GM19372 (cell line): Measurements from ENCODE around the gene XPOT.
"Not testable (repeated sequence)": the region's sequence is repeated elsewhere in the genome, so short reads cannot be mapped to it uniquely, and the experiment has no call there.

ENCODE experiments used
- ATAC-seq: cut with Tn5 transposase; IDR thresholded peaks from one replicate; pipeline ENCODE4 v1.9.1; 2021; ENCODE audit warnings: mild to moderate bottlenecking, low read depth, moderate library complexity; ENCODE audit not compliant: unreplicated experiment

The XPOT gene, protein sequence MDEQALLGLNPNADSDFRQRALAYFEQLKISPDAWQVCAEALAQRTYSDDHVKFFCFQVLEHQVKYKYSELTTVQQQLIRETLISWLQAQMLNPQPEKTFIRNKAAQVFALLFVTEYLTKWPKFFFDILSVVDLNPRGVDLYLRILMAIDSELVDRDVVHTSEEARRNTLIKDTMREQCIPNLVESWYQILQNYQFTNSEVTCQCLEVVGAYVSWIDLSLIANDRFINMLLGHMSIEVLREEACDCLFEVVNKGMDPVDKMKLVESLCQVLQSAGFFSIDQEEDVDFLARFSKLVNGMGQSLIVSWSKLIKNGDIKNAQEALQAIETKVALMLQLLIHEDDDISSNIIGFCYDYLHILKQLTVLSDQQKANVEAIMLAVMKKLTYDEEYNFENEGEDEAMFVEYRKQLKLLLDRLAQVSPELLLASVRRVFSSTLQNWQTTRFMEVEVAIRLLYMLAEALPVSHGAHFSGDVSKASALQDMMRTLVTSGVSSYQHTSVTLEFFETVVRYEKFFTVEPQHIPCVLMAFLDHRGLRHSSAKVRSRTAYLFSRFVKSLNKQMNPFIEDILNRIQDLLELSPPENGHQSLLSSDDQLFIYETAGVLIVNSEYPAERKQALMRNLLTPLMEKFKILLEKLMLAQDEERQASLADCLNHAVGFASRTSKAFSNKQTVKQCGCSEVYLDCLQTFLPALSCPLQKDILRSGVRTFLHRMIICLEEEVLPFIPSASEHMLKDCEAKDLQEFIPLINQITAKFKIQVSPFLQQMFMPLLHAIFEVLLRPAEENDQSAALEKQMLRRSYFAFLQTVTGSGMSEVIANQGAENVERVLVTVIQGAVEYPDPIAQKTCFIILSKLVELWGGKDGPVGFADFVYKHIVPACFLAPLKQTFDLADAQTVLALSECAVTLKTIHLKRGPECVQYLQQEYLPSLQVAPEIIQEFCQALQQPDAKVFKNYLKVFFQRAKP

DNA sequence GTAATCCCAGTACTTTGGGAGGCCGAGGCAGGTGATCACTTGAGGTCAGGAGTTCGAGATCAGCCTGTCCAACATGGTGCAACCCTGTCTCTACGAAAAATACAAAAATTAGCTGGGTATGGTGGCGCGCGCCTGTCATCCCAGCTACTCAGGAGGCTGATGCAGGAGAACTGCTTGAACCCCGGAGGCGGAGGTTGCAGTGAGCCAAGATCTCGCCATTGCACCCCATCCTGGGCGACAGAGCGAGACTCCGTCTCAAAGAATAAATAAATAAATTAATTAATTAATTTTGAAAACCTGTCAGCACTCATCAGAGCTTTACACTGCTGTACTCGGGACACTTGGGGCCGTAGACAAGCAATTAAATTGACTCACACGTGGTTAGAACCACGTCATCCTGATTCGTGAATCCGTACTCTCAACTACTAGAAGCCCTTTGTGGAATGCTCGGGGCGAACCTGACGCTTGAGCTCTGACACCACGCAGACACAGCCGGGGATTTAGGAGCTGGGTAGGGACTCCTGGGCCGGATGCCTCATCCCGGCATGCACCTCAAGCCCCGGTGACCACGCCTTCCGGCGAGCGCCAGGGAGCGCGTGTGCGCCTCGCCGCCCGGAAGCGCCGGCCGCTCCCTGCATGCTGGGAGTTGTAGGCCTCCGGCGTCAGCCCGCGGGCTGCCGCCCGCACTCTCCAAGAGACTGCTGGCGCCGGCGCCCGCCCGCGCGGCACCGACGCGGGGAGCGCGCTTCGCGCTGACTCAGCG is at the start of gene XPOT:
TSS of gene XPOT (plus strand) at position 686 of the 763 bp plus-strand sequence. CDS start 5,644 bp downstream, outside the sequence.
- peak; percentile 96 for ATAC-seq

DNA sequence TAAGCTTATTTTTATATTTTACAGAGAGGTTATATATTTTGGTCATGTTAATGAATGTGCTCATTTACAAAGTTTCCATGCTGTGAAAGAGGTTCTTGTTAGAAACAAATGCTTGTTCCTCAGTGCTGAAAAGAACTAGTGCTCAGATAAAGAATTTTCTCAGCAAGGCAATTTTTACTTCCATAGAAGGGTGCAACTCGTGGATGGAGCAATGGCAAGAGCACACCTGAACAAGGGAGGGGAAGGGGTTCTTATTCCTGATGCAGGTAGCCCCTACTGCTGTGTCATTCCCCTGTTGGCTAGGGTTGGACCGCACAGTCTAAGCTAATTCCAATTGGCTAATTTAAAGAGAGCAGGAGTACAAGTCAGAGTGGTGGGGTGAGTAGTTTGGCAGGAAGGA is 48.0 kb upstream of the XPOT start:
- ATAC-seq = not testable (repeated sequence)

DNA sequence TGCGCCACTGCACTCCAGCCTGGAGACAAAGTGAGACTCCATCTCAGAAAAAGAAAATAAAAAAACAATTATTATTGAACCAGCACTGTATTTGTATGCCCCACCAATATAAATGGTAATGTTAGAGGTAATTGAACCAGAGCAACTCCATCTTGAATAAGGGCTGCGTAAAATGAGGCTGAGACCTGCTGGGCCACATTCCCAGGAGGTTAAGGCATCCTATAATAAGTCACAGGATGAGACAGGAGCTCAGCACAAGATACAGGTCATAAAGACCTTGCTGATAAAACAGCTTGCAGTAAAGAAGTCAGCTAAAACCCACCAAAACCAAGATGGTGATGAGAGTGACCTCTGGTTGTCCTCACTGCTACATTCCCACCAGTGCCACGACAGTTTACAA is 43.0 kb upstream of the XPOT start:
- ATAC-seq = not testable (repeated sequence)

DNA sequence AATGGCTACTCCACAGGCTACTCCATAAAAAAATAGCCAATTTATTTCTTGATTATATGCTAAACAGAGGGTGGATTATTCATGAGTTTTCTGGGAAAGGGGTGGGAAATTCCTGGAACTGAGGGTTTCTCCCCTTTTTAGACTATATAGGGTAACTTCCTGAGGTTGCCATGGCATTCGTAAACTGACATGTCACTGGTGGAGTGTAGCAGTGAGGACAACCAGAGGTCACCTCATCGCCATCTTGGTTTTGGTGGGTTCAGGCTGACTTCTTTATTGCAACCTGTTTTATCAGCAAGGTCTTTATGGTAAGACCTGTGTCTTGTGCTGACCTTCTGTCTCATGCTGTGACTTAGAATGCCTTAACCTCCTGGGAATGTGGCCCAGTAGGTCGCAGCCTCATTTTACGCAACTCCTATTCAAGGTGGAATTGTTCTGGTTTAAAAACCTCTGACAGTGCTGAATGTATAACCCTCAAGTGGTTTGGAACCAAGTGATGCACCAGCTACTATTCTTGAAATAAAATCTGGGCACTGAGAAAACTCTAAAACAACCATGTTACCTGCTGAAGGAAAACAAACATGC is 41.4 kb upstream of the XPOT start:
- ATAC-seq = no peak

DNA sequence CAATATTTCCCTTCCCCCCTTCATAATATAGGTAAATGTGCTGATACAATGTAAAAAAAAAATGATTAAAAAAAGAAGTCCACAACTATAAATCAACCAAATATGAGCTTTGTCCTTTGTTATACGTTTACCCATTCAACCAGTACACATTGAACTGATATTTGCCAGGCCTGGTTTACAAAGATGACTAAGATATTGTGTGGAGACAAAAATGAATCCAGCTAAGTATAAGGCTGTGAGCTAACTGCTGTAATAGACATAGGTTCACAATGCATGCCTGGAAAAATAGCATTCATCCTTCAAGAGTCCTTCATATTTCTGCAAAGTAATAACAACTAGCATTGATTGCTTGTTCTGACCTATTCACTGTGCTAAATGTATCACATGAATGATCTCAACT is 20.5 kb upstream of the XPOT start:
- no peak for ATAC-seq

DNA sequence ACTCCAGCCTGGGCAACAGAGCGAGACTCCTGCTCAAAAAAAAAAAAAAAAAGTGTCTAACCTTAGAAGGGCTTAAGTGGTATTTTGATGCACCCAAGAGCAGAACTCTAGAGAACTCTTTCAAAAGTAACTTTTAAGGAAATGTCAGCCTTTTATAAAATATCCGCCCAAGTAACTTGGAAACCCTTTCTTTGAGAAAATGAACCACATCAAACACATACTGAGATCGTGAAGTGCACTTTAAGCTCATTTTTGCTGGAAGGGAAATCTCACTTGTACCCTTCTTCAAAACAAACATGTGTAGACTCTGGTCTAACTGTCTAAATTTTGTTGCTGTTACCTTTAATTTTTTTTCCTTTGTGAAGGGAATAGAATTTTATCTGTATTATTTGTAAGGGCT is 19.2 kb upstream of the XPOT start:
- ATAC-seq = no peak

DNA sequence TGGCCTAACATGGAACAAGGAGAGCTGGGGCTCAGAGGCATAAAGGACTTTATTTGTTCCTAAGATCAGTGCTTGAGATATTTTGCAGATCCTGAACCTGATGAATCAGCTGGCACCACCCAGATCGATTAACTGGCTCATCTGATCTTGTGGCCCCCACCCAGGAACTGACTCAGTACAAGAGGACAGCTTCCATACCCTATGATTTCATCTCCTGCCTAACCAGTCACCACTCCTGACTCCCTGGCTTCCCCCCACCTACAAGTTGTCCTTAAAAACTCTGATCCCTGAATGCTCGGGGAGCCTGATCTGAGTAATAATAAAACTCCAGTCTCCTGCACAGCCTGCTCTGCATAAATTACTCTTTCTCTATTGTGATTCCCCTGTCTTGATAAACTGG is 18.7 kb upstream of the XPOT start:
- ATAC-seq = no peak

DNA sequence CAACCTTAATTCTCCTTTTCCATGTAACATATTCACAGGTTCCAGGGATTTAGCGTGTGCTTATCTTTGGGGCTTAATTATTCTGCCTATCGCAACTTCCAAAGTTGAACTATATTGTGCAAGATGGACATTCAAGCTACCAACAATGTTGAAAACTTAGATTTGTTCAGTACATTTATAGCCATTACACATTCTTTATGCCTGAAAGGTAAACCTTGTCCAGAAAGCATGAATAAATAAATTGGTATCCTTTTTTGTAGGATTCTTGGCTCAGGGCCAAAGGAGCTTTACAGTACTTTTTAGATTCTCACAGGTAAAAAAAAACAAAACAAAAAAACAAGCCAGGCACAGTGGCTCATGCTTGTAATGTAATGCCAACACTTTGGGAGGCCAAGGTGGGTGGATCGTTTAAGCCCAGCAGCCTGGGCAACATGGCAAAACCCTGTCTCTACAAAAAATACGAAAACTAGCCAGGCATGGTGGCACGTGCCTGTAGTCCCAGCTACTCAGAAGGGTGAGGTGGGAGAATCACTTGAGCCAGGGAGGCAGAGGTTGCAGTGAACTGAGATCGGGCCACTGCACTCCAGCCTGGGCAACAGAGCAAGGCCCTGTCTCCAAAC is 16.9 kb upstream of the XPOT start:
- ATAC-seq = no peak

DNA sequence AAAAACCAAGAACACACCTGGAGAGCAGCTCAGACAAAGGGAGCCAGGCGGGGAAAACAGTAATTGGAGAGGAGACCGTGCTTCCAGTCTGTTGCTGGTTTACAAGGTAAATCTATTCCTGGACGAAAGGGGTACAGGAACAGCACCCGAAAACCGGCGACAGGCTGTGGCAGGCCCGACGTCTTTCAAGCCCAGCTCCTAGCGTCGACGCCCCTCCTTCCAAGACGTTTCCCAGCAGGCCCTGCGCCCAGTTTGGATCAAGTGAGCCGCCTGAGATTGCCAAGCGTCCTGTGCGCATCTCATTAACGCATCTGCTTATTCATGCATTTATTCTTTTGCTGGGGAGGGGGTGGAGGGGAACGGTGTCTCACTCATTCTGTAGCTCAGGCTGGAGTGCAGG is 15.0 kb upstream of the XPOT start:
- no peak for ATAC-seq

DNA sequence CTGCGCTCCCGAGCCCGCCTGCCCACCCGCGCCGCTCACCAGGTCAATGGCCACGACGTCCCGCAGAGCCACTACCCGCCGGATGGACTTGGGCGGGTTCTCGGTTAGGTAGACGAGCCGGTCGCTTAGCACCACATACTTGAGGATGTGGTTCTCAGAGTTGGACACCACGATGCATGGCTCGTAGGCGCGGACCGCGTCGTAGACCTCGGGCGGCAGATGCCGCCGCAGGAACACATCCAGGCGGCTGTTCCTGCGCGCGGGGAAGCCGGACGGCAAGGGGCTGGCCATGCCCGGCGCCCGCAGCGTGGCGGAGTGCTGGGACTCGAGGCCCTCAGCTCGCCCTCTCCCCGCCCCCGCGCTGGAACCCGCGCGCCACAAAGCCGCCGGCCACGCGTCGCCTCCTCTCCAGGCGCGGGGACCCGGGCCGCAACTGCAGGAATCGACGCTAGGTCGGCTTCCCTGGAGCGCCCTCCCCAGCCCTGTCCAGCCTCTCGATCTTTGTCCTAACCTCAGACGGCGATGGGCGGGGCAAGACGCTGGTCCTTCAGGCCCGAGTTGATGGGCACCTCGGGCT is 13.8 kb upstream of the XPOT start, which contains the start of gene C12orf56:
TSS of gene C12orf56 (minus strand) at position 484 of the 577 bp plus-strand sequence. CDS start at position 291, 193 bp downstream.
- no peak for ATAC-seq

DNA sequence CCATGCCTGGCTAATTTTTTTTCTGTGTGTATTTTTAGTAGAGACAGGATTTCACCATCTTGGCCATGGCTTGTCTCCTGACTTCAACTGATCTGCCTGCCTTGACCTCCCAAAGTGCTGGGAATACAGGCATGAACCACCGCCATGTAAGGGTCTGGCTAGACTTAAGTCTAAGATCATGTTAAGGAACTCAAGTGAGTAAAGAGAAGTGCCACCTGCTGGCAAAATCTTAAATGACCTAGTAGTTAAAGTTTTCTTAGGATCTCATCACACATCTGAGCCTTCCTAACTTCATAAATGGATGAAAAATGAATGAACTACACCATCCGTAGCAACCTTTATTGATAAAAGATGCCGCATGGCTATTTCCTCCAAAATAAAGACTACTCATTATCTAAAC is 12.0 kb upstream of the XPOT start:
- no peak for ATAC-seq

DNA sequence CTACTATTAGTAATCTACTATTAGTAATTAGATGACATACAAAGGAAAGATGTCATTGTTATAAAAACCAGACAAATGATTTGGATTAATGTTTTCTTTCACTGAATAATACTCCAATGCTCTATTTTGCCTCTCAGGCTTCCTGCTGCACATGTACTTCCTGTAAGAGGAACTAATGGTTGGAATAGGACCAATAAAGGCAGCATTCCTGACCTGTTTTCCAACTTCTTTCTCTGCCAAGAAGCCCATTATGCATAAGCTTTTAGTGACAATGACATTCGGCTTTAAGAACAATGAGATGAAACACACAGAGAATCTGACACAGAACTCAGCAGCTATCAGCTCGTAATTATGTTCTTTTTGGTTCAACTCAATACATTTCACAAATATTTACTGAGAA is 8.5 kb upstream of the XPOT start:
- no peak for ATAC-seq

DNA sequence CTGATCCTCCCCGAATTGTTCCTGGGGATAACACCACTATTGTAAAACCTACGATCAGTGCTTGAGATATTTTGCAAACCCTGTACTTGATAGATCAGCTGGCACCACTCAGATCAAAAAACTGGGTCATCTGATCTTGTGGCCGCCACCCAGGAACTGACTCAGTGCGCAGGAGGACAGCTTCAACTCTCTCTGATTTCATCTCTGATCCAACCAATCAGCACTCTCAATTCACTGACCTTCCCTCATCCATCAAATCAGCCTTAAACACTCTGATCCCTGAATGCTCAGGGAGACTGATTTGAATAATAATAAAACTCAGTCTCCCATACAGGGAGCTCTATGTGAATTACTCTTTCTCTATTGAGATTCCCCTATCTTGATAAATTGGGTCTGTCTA is 4.2 kb upstream of the XPOT start:
- no peak for ATAC-seq

DNA sequence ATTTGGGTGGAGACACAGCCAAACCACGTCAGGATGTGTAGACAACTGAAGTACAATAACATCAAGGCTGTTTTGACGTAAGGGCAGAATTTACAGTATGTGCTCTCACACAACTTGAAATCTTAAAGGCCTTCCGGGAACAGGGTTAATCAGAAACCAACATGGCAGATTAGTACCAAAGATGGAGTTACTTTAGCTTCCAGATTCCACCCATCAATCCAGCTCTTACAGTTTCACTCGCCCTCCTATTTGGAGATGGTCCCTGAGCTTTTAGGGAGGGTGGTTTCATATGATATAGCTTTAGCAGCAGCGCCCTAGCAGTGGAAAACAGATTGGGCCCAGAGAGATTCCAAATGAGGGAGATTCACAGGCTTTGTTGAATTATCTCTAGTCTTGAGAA is 2.0 kb upstream of the XPOT start:
- ATAC-seq = no peak

DNA sequence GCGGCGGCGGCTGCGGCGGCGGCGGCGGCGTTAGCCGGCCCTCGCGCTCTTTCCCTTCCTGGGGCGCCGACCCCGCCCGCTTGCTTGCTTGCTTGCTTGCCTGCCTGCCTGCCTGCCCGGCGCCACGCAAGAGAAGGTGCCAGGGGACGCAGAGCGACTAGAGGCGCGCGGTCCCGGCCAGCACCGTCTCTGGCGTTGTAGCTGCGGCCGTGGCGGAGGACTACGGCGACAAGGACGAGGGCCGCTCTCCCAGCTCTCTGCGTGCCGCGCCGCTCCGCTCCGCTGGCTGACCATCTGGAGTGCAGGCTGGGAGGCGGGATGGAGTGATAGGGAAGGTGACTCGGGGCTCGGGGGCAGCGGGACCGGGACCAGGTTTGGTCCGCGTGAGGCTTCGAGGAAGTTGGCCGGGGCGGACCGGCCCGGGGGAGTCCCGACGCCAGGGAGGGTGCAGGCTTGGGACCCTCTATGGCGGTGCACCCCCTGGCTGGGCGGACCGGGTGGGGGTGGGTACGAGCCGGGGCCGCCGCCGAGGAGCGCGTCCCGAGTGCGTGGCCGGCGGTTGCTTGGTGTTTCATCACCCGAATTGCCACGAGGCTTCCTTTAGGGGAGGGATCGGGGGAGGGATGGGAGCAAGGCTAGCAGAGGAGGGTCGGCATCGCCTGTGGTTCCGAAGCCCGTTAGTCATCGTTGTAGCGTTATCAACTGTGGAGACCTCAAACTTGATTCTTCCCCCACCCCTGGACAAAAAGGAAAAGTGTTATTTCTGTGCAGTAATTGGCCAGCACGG is 471 bp downstream of the XPOT start:
- peak; percentile 17 for ATAC-seq

DNA sequence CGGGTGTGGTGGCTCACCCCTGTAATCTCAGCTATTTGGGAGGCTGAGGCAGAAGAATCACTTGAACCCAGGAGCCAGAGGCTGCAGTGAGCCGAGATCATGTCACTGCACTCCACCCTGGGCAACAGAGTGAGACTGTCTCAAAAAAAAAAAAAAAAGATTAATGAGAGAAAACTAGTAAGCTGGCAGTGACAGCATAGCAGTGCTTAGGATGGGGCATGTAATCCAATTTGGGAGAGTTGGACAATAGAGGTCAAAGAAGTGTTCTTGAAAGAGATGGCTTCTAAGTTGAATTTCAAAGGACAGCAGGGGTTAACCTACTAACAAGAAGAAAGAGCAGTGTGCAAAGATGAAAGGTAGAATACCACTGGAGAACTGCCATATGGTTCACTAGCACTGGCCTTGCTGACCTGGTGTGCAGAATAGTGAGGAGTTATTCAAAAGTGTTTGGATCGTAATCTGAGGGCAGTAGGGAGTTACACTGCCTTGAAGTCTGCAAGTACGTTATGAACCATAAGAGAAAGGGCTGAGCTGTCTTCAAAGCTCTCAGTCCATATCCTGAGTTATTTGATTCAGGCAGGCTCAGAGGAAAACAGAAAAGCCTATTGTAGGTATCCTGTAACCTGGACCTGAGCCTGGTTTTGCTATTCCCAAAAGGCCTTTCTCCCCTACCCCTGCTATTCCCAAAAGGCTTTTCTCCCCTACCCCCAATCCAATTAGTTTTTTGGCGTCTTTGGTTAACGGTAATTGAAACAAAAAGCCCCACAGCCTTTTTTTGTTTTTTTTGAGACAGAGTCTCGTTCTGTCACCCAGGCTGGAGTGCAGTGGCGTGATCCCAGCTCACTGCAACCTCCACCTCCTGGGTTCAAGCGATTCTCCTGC is 3.4 kb downstream of the XPOT start:
- no peak for ATAC-seq

DNA sequence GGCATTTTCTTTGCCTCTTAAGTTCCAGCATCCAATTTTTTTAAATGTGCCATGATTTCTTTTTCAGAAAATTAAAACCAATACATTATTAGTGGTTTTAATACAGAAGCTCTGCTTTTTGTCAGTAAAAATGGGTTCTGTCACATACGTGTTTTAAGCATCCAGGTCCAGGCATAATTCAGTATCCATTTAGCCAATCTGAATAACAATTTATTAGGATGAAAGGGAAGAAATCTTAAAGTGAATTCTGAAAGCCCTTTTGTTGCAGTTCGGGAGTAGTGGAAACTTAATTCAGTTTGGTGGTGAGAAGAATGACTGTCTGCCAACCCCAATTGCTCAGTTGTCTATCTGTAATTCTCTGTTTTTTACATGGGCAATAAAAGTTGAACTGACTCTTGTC is 7.2 kb downstream of the XPOT start:
- ATAC-seq = no peak

DNA sequence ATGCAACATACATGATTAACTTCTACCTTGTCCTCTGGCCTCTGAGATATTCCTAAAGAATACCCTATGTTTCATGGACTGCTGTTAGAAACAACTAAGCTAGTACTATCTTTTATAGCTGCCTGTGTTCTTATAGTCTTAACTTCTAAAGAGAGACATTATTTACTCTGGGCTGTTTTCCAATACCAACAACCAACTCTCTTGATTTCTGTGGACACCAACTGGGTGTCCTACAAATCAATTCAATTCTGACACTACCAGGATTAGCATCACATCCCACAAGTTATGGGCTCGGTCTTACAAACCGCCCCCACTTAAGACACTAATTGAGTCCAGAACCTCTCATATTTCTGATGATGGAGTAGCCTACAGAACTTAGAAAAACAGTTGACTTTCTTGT is 8.3 kb downstream of the XPOT start:
- no peak for ATAC-seq
